HG03469 (cell line): ENCODE results near the gene CAPN12.
"Not testable (repeated sequence)": the region's sequence is repeated elsewhere in the genome, so short reads cannot be mapped to it uniquely, and the experiment has no call there.

Experiments used
- ATAC-seq: cut with Tn5 transposase; IDR thresholded peaks from one replicate; pipeline ENCODE4 v1.9.1; 2021; ENCODE audit warnings: mild to moderate bottlenecking, moderate library complexity, moderate number of reproducible peaks; ENCODE audit not compliant: unreplicated experiment

CAPN12 gene

GRCh38 chr19:38770949-38771275 lies 26.6 kb upstream of the CAPN12 start:
- ATAC-seq: not testable (repeated sequence)

- not testable (repeated sequence) for ATAC-seq
Observed at GRCh38 chr19:38770228-38770948, 26.1 kb upstream of the CAPN12 start.

GRCh38 chr19:38769635-38770211 lies 25.4 kb upstream of the CAPN12 start:
- no peak for ATAC-seq

GRCh38 chr19:38766276-38767047 lies 22.2 kb upstream of the CAPN12 start:
- no peak for ATAC-seq

- ATAC-seq: no peak
Observed at GRCh38 chr19:38765214-38765613, 20.9 kb upstream of the CAPN12 start.

GRCh38 chr19:38763795-38764220 lies 19.5 kb upstream of the CAPN12 start:
- ATAC-seq: no peak

GRCh38 chr19:38761884-38762389 lies 17.7 kb upstream of the CAPN12 start:
- not testable (repeated sequence) for ATAC-seq

GRCh38 chr19:38760805-38761517 lies 16.7 kb upstream of the CAPN12 start:
- not testable (repeated sequence) for ATAC-seq

- ATAC-seq: no peak
Observed at GRCh38 chr19:38759590-38760003, 15.3 kb upstream of the CAPN12 start.

GRCh38 chr19:38754196-38754595 lies 9.9 kb upstream of the CAPN12 start:
- not testable (repeated sequence) for ATAC-seq

- ATAC-seq: not testable (repeated sequence)
Observed at GRCh38 chr19:38753783-38754182, 9.5 kb upstream of the CAPN12 start.

GRCh38 chr19:38745316-38745715 lies 1.0 kb upstream of the CAPN12 start:
- ATAC-seq: no peak

- ATAC-seq: no peak
Observed at GRCh38 chr19:38744874-38745273, 600 bp upstream of the CAPN12 start.

GRCh38 chr19:38743394-38744297 lies 628 bp downstream of the CAPN12 start:
- no peak for ATAC-seq

- no peak for ATAC-seq
Observed at GRCh38 chr19:38742906-38743305, 1.4 kb downstream of the CAPN12 start.

- no peak for ATAC-seq
Observed at GRCh38 chr19:38742296-38742695, 2.0 kb downstream of the CAPN12 start.

- ATAC-seq: no peak
Observed at GRCh38 chr19:38741670-38742069, 2.6 kb downstream of the CAPN12 start.

GRCh38 chr19:38740932-38741331 lies 3.3 kb downstream of the CAPN12 start:
- no peak for ATAC-seq

- ATAC-seq: no peak
Observed at GRCh38 chr19:38740257-38740592, 4.0 kb downstream of the CAPN12 start.
